Transverse colon (tissue), 4 donors: ENCODE results near the gene QSOX2. TPM values are rescaled to one million over a fixed set of nuclear protein-coding genes. Genes with fewer than 3 reads are reported as not detected.
A peak's percentile ranks its signal among the peaks of the same experiment; 100 is the strongest.

Experiments
- DNase-seq: peaks from one replicate; pipeline ENCODE4 v3.0.0-alpha.2; 2019
- H3K27ac ChIP-seq, 4 donors: fragments of 200-600 bp; sonication (generic); 2 replicates each; pipeline ENCODE4 v1.5.1; 2016 to 2018; ENCODE audit warnings: inconsistent platforms in 4 of 4
- H3K27me3 ChIP-seq: fragments of 200-600 bp; sonication (generic); 2 replicates; pipeline ENCODE4 v1.5.1; 2017; ENCODE audit warnings: inconsistent platforms
- H3K36me3 ChIP-seq, 4 donors: fragments of 200-600 bp; sonication (generic); 2 replicates each; pipeline ENCODE4 v1.5.1; 2017 to 2019; ENCODE audit warnings: inconsistent platforms in 4 of 4
- H3K4me1 ChIP-seq, 4 donors: fragments of 200-600 bp; sonication (generic); 2 replicates each; pipeline ENCODE4 v1.5.1; 2017 to 2020; ENCODE audit warnings: inconsistent platforms in 4 of 4
- H3K4me3 ChIP-seq, 4 donors: fragments of 200-600 bp; sonication (generic); 1 replicate in 1 of 4; 2 replicates in 3 of 4; pipeline versions ENCODE4 v1.5.1 to v1.6.1; 2017 to 2019; ENCODE audit warnings: inconsistent platforms in 4 of 4
- H3K9me3 ChIP-seq, 2 donors: fragments of 200-600 bp; sonication (generic); 2 replicates each; pipeline ENCODE4 v1.5.1; 2017 to 2019; ENCODE audit warnings: inconsistent platforms in 2 of 2
- EP300 ChIP-seq: sonication (generic); formaldehyde crosslinking; IDR thresholded peaks from one replicate; pipeline ENCODE4 v1.6.1; 2017; ENCODE audit warnings: antibody characterized with exemption, low read depth
- POLR2A ChIP-seq: fragments of 450-650 bp; IDR thresholded peaks from one replicate; pipeline ENCODE4 v1.6.1; 2016; ENCODE audit warnings: antibody characterized with exemption, mild to moderate bottlenecking, moderate library complexity
- POLR2AphosphoS5 ChIP-seq, 3 donors: sonication (generic); formaldehyde crosslinking; IDR thresholded peaks; one replicate each; pipeline ENCODE4 v1.6.1; 2016; ENCODE audit warnings: antibody characterized with exemption in 3 of 3
- WGBS, 2 donors: methylation state at CpG; one replicate each; pipeline ENCODE4 v1.1.5; 2018; ENCODE audit warnings: low coverage in 1 of 2; 5-methylcytosine and 5-hydroxymethylcytosine counted together
- in situ Hi-C, 4 donors: fragments of 200-750 bp; cut with MboI; loops; one replicate each; pipeline versions ENCODE4 v1.15.0 to v1.15.1; 2017; ENCODE audit warnings: low sequenced_read_pairs in 3 of 4, low pct_ligation_motif_present in 1 of 4, low pct_unique_long_range_greater_than_20kb in 1 of 4
- intact Hi-C: fragments of 100-400 bp; cut with DNase I; formaldehyde crosslinking; loops from one replicate; pipeline ENCODE4 v1.15.1; 2023; ENCODE audit warnings: low total_unique reads
- total RNA-seq, 4 donors: library from RNA; depleted of rRNA; stranded (reverse); fragments of >200 nt; gene quantifications; one replicate each; pipeline ENCODE4 v1.1.0, GENCODE V29; 2016
- TF ChIP-seq, protein P1 (sequence below), 5 experiments: fragments of 200-600 bp in 3 of 5; fragments of 450-650 bp in 2 of 5; sonication (generic) in 3 of 5; IDR thresholded peaks; 1 replicate in 2 of 5; 2 replicates in 3 of 5; pipeline ENCODE4 v1.5.1; 2016 to 2017; ENCODE audit warnings: antibody characterized with exemption in 5 of 5, inconsistent platforms in 3 of 5, mild to moderate bottlenecking in 2 of 5, moderate library complexity in 1 of 5

Gene QSOX2
- total RNA-seq, 4 donors from 2014 or later, result 3.7 to 18.1 (median 4.8) TPM

DNA sequence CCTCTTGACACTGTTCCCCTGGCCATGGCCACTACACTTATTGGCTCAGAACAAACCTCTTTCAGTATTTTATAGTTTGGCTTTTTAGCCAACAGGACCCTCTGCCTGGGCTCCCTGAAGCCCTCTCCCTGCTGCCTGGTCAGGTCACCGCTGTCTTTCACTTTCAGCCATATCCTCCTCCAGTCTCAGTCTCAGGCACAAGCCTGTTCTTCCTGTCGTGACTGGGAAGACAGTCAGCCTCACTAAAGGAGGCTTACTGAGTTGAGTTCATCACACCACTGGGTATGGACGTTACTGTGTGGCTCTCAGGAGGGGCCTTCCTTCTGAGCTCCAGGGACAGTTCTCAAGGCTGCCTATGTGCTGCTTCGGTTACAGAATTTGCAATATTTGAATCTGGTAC is 2.0 kb downstream of the QSOX2 start:
- no peak for TF ChIP-seq EP300
- no peak for TF ChIP-seq POLR2A
- peak in 1 of 3 donors; percentile 26 for TF ChIP-seq POLR2AphosphoS5 (IDR thresholded peaks at IDR 0.05)
- 64 to 76% methylated on average over 4 of the region's 4 CpGs for WGBS, 2 donors
- Histone ChIP-seq H3K27me3 (no peaks in the 10 kb centered on the region), H3K9me3 (no peaks in the 10 kb centered on the region), H3K4me3 (no peak overlapping the region), H3K27ac (peak overlapping the region in 1 of 4 donors; percentile 43), H3K36me3 (no peaks in the 10 kb centered on the region), H3K4me1 (peaks cover 8 to 35% (median 22%) of the 10 kb centered on the region in 4 donors)
- in situ Hi-C loops, result no loop called here
- no peak for DNase-seq
- intact Hi-C loops, result no loop called here

DNA sequence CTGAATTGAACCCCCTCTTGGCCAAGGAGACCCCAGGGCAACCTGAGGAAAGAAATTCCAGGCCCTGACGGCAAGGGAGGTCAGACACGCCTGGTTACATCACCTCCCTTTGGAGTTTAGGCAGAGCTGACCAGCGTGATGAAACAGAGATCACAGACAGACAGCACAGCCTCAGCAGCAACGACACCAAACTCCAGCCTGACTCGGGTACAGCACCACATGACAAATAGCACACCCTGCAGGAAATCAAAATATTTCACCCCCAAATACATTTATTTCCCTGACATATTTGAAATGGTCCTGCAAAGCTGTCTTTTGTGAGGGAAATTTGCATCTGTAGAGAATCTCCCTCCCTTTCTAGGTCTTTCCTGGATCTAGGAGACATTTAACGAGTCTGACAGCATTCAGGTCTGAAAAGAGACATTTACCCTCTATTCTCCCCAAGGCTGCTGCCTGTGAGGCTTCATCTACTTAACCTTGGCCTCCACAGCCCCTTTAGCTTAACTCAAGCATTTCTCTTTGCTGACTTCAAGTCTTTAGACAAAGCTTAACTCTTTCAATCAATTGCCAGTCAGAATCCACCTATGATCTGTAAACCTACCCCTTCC is 2.6 kb downstream of the QSOX2 start:
- WGBS, 2 donors, result 71% methylated on average over 1 to 6 of the region's 6 CpGs
- intact Hi-C loops, result no loop called here
- H3K9me3 ChIP-seq, result no peaks in the 10 kb centered on the region
- in situ Hi-C loops, result no loop called here
- no peak overlapping the region for H3K4me3 ChIP-seq
- H3K36me3 ChIP-seq, result no peaks in the 10 kb centered on the region
- peak overlapping the region in 1 of 4 donors; percentile 43 for H3K27ac ChIP-seq
- no peaks in the 10 kb centered on the region for H3K27me3 ChIP-seq
- peaks cover 8 to 35% (median 22%) of the 10 kb centered on the region in 4 donors for H3K4me1 ChIP-seq
- no peak for TF ChIP-seq POLR2A
- no peak for TF ChIP-seq EP300
- no peak for TF ChIP-seq POLR2AphosphoS5 (IDR thresholded peaks at IDR 0.05)
- TF ChIP-seq, protein P1, sequence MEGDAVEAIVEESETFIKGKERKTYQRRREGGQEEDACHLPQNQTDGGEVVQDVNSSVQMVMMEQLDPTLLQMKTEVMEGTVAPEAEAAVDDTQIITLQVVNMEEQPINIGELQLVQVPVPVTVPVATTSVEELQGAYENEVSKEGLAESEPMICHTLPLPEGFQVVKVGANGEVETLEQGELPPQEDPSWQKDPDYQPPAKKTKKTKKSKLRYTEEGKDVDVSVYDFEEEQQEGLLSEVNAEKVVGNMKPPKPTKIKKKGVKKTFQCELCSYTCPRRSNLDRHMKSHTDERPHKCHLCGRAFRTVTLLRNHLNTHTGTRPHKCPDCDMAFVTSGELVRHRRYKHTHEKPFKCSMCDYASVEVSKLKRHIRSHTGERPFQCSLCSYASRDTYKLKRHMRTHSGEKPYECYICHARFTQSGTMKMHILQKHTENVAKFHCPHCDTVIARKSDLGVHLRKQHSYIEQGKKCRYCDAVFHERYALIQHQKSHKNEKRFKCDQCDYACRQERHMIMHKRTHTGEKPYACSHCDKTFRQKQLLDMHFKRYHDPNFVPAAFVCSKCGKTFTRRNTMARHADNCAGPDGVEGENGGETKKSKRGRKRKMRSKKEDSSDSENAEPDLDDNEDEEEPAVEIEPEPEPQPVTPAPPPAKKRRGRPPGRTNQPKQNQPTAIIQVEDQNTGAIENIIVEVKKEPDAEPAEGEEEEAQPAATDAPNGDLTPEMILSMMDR (IDR thresholded peaks at IDR 0.05), result no peak
- no peak for DNase-seq

DNA sequence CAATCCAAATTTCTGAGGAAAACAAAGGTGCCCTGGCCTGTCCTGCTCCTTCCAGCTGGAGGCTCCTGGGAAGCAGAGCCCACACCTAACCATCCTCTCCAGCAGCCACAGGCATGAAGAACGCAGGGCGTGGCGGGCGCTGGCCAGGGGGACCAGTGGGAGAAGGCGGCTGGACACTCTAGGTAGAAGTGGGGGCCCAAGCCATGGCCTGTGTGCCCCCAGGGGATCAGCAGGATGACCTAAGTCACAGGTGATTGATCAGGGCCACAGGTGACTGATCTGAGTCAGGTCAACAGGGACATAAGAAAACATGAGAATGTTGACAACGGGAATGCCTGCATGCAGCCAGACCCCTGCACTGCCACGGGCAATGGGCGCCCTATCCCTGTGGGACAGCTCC is 3.4 kb downstream of the QSOX2 start:
- WGBS, 2 donors, result 86% methylated on average over 8 of the region's 8 CpGs; no CpG with 5 or more reads in 1 of the 2 donors
- no peaks in the 10 kb centered on the region for H3K27me3 ChIP-seq
- DNase-seq, result no peak
- no peaks in the 10 kb centered on the region for H3K9me3 ChIP-seq
- intact Hi-C loops, result no loop called here
- no peak for TF ChIP-seq POLR2A
- TF ChIP-seq EP300, result no peak
- TF ChIP-seq, protein P1 (IDR thresholded peaks at IDR 0.05), result no peak
- no peak for TF ChIP-seq POLR2AphosphoS5 (IDR thresholded peaks at IDR 0.05)
- in situ Hi-C loops, result no loop called here
- H3K36me3 ChIP-seq, result no peaks in the 10 kb centered on the region
- H3K4me1 ChIP-seq, result peaks cover 8 to 35% (median 22%) of the 10 kb centered on the region in 4 donors
- no peak overlapping the region for H3K27ac ChIP-seq
- no peak overlapping the region for H3K4me3 ChIP-seq

DNA sequence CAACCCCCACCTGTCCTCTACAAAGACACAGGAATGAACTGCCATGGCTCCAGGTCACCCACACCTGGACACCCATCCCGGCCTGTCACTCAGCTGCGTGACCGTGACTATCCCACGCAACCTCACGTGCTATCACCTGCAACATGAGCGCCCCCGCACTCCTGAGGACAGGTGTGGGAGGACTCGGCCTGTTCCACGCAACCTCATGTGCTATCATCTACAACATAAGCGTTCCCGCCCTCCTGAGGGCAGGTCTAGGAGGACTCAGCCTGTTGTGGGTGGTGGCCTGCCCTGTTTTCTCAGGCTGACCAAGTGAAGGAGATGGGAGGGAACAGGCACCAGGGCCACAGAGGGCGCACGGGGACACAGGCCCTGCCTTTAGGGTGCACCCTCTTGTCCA is 4.1 kb downstream of the QSOX2 start:
- peaks cover 8 to 35% (median 22%) of the 10 kb centered on the region in 4 donors for H3K4me1 ChIP-seq
- intact Hi-C loops, result no loop called here
- 88% methylated on average over 13 of the region's 13 CpGs; no CpG with 5 or more reads in 1 of the 2 donors for WGBS, 2 donors

More for the DNA sequence above, 4.1 kb downstream of the QSOX2 start:
- no peaks in the 10 kb centered on the region for H3K9me3 ChIP-seq
- no peaks in the 10 kb centered on the region for H3K36me3 ChIP-seq
- H3K27me3 ChIP-seq, result no peaks in the 10 kb centered on the region
- in situ Hi-C loops, result no loop called here
- no peak overlapping the region for H3K4me3 ChIP-seq
- TF ChIP-seq, protein P1 (IDR thresholded peaks at IDR 0.05), result no peak
- no peak for TF ChIP-seq POLR2A
- TF ChIP-seq EP300, result no peak
- TF ChIP-seq POLR2AphosphoS5 (IDR thresholded peaks at IDR 0.05), result no peak
- H3K27ac ChIP-seq, result no peak overlapping the region
- no peak for DNase-seq
